MM.1S (cell line): ENCODE measurements around the gene KAT7.

Experiments
- DNase-seq: peaks from one replicate; pipeline ENCODE4 v3.0.0-alpha.2; 2015
- H2AFZ ChIP-seq: fragments of 300-600 bp; sonication (generic); 2 replicates; pipeline ENCODE4 v1.6.0; 2016; ENCODE audit warnings: antibody characterized with exemption, low read length
- H3F3A ChIP-seq: fragments of 300-600 bp; sonication (generic); 2 replicates; pipeline ENCODE4 v1.6.1; 2016; ENCODE audit warnings: mild to moderate bottlenecking, antibody characterized with exemption, low read length, moderate library complexity, mixed read lengths; ENCODE audit not compliant: insufficient read depth
- H3K27ac ChIP-seq: fragments of 300-600 bp; sonication (generic); 2 replicates; pipeline ENCODE4 v1.5.1; 2016; ENCODE audit warnings: mild to moderate bottlenecking, low read length
- H3K27me3 ChIP-seq: fragments of 300-600 bp; sonication (generic); replicated peaks from 2 replicates; pipeline ENCODE4 v1.6.0; 2016; ENCODE audit warnings: low read length; ENCODE audit not compliant: insufficient read depth
- H3K36me3 ChIP-seq: fragments of 300-600 bp; sonication (generic); replicated peaks from 2 replicates; pipeline ENCODE4 v1.6.1; 2016; ENCODE audit warnings: mild to moderate bottlenecking, low read length, mixed read lengths; ENCODE audit not compliant: insufficient read depth
- H3K4me1 ChIP-seq: fragments of 300-600 bp; sonication (generic); 2 replicates; pipeline ENCODE4 v1.6.1; 2016; ENCODE audit warnings: low read length, mixed read lengths
- H3K4me2 ChIP-seq: fragments of 300-600 bp; sonication (generic); 2 replicates; pipeline ENCODE4 v1.6.0; 2016; ENCODE audit warnings: low read depth, low read length
- H3K4me3 ChIP-seq: fragments of 300-600 bp; sonication (generic); 2 replicates; pipeline ENCODE4 v1.5.1; 2016; ENCODE audit warnings: low read length, mixed read lengths
- H3K79me2 ChIP-seq: fragments of 300-600 bp; sonication (generic); 2 replicates; pipeline ENCODE4 v1.6.1; 2016; ENCODE audit warnings: mixed run types, low read length, mixed read lengths
- H3K9ac ChIP-seq: fragments of 300-600 bp; sonication (generic); 2 replicates; pipeline ENCODE4 v1.6.1; 2016; ENCODE audit warnings: low read length, mixed read lengths
- H3K9me2 ChIP-seq: fragments of 300-600 bp; sonication (generic); replicated peaks from 2 replicates; pipeline ENCODE4 v1.6.1; 2016; ENCODE audit warnings: mild to moderate bottlenecking, low read length, mixed read lengths; ENCODE audit not compliant: insufficient read depth
- H3K9me3 ChIP-seq: fragments of 300-600 bp; sonication (generic); replicated peaks from 2 replicates; pipeline ENCODE4 v1.6.1; 2016; ENCODE audit warnings: mild to moderate bottlenecking, low read length, mixed read lengths; ENCODE audit not compliant: insufficient read depth
- H4K20me1 ChIP-seq: fragments of 300-600 bp; sonication (generic); 2 replicates; pipeline ENCODE4 v1.6.1; 2016; ENCODE audit warnings: mild to moderate bottlenecking, low read length, moderate library complexity, mixed read lengths; ENCODE audit not compliant: insufficient read depth
- CTCF ChIP-seq: fragments of 300-600 bp; sonication (generic); IDR thresholded peaks from 2 replicates; pipeline ENCODE4 v1.5.1; 2016; ENCODE audit warnings: antibody characterized with exemption, low read length, mixed read lengths
- EZH2 ChIP-seq: fragments of 300-600 bp; sonication (generic); optimal IDR thresholded peaks from 2 replicates; pipeline ENCODE3; 2017; ENCODE audit warnings: low read depth, mild to moderate bottlenecking, antibody characterized with exemption, low read length, mixed read lengths
- EZH2phosphoT487 ChIP-seq: fragments of 300-600 bp; sonication (generic); IDR thresholded peaks from 2 replicates; pipeline ENCODE4 v1.6.1; 2018; ENCODE audit warnings: antibody characterized with exemption, low read length

The KAT7 gene

DNA sequence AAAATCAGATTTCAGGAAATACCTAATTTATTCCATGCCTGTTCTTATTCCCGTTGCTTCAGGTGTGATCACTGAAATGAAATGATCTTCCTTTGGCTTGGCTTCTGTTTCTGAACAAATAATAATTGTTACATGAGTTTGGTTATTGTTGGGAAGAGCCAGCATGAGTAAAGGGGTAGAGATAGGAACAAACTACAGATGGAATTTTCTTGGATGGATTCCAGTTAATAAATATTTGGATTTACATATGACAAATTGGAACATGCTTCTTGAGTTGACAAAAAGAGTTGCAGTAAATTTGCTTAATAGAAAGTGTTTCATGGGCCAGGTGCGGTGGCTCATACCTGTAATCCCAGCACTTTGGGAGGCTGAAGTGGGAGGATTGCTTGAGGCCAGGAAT, 31.2 kb downstream of the KAT7 start:
- no peaks in the 10 kb centered on the region for H3K9me2 ChIP-seq
- no peaks in the 10 kb centered on the region for H3K9me3 ChIP-seq
- H3K79me2 ChIP-seq, result peaks cover 32% of the 10 kb centered on the region
- H3K4me2 ChIP-seq, result no peak overlapping the region
- no peak overlapping the region for H3K4me3 ChIP-seq
- no peaks in the 10 kb centered on the region for H3K4me1 ChIP-seq
- no peak overlapping the region for H3K9ac ChIP-seq
- no peak overlapping the region for H2AFZ ChIP-seq
- no peak overlapping the region for H3K27ac ChIP-seq
- H4K20me1 ChIP-seq, result no peaks in the 10 kb centered on the region
- TF ChIP-seq EZH2, result no peak
- no peak for TF ChIP-seq CTCF
- TF ChIP-seq EZH2phosphoT487, result no peak
- DNase-seq, result no peak
- H3F3A ChIP-seq, result no peaks in the 10 kb centered on the region
- H3K36me3 ChIP-seq, result peaks cover 24% of the 10 kb centered on the region
- H3K27me3 ChIP-seq, result no peaks in the 10 kb centered on the region

DNA sequence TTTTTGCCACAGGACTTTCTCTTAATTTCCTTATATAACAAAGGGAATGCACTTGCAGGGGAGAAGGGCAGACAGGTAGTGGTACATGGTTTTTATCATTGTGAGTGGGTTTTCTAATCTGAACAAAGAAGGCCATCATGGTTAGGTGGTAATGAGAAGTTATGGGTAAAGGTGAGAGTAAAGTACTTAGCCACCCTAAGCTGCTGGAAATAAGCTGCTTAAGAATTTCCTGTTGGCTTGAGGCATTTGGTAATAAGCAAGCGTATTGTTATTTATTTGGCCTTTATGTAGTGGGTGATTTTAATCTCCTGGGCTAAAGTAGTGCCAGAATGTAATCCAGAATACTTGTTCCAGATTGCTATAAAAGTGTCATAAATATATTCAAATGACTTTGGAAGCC, 32.3 kb downstream of the KAT7 start:
- H4K20me1 ChIP-seq, result no peaks in the 10 kb centered on the region
- no peaks in the 10 kb centered on the region for H3K9me2 ChIP-seq
- H3F3A ChIP-seq, result no peaks in the 10 kb centered on the region
- no peaks in the 10 kb centered on the region for H3K27me3 ChIP-seq
- H3K4me1 ChIP-seq, result no peaks in the 10 kb centered on the region
- H3K36me3 ChIP-seq, result peaks cover 35% of the 10 kb centered on the region
- H3K9ac ChIP-seq, result no peak overlapping the region
- no peaks in the 10 kb centered on the region for H3K9me3 ChIP-seq
- no peak overlapping the region for H2AFZ ChIP-seq
- TF ChIP-seq CTCF (no peak), EZH2phosphoT487 (no peak), EZH2 (no peak)
- H3K4me2 ChIP-seq, result no peak overlapping the region
- peaks cover 32% of the 10 kb centered on the region for H3K79me2 ChIP-seq
- H3K27ac ChIP-seq, result no peak overlapping the region
- no peak overlapping the region for H3K4me3 ChIP-seq
- DNase-seq, result no peak

DNA sequence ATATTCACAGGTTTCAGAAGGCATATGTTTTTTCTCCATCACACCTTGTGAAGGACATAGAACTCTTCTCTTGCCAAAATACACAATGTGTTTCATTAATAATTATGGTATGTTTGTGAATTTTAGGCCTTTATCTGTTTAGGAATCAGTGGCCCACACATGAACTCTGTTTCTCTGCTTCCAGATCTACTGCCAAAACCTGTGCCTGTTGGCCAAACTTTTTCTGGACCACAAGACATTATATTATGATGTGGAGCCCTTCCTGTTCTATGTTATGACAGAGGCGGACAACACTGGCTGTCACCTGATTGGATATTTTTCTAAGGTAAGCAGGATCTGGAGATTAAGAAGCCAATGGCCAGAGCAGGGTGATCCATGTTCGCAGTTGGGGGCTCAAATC, 33.0 kb downstream of the KAT7 start:
- no peaks in the 10 kb centered on the region for H3K9me3 ChIP-seq
- H3F3A ChIP-seq, result no peaks in the 10 kb centered on the region
- peaks cover 30% of the 10 kb centered on the region for H3K79me2 ChIP-seq
- peaks cover 41% of the 10 kb centered on the region for H3K36me3 ChIP-seq
- H3K27ac ChIP-seq, result no peak overlapping the region
- TF ChIP-seq EZH2 (no peak), EZH2phosphoT487 (no peak), CTCF (no peak)
- no peak overlapping the region for H3K4me2 ChIP-seq
- no peaks in the 10 kb centered on the region for H3K9me2 ChIP-seq
- no peaks in the 10 kb centered on the region for H3K4me1 ChIP-seq
- H3K27me3 ChIP-seq, result no peaks in the 10 kb centered on the region
- H4K20me1 ChIP-seq, result no peaks in the 10 kb centered on the region
- H2AFZ ChIP-seq, result no peak overlapping the region
- no peak for DNase-seq
- H3K4me3 ChIP-seq, result no peak overlapping the region
- H3K9ac ChIP-seq, result no peak overlapping the region

DNA sequence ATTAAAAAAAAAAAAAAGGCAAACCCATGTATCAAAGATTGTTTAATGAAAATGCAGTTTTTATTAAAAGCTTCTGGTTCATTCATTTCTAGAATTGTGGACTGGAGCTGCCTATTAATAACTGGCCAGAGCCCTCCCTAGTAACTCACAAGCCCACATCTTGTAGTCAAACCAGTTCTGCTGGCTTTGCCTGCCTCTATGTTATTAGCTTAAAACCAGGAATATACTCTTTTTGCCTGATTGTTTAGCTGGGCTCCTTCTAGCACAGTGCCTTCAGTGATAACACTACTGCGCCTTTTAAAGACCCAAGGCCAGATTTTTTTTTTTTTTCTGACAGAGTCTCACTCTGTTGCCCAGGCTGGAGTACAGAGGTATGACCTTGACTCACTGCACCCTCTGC, 33.4 kb downstream of the KAT7 start:
- H3K9ac ChIP-seq, result no peak overlapping the region
- TF ChIP-seq EZH2, result no peak
- TF ChIP-seq CTCF, result no peak
- H3F3A ChIP-seq, result no peaks in the 10 kb centered on the region
- H3K4me3 ChIP-seq, result no peak overlapping the region
- no peak overlapping the region for H3K27ac ChIP-seq
- no peaks in the 10 kb centered on the region for H3K9me2 ChIP-seq
- peaks cover 40% of the 10 kb centered on the region for H3K36me3 ChIP-seq
- no peak for DNase-seq
- no peaks in the 10 kb centered on the region for H3K4me1 ChIP-seq
- no peaks in the 10 kb centered on the region for H4K20me1 ChIP-seq
- H3K9me3 ChIP-seq, result no peaks in the 10 kb centered on the region
- H3K79me2 ChIP-seq, result peaks cover 26% of the 10 kb centered on the region; the same call in 1 of the 2 replicates
- H2AFZ ChIP-seq, result no peak overlapping the region
- no peak overlapping the region for H3K4me2 ChIP-seq
- no peaks in the 10 kb centered on the region for H3K27me3 ChIP-seq
